ENCODE measurements around the gene NEK11. TPM values are rescaled to one million over a fixed set of nuclear protein-coding genes. Genes with fewer than 3 reads are reported as not detected.
A peak's percentile ranks its signal among the peaks of the same experiment; 100 is the strongest.

The NEK11 gene
- 1 to 10 TPM in 1 of 6 experiments, under 1 TPM in 5; 0.25 to 1.1 (median 0.88) TPM for total RNA-seq
- long read RNA-seq, partial matches to known transcripts: 1 of 1 reads
- long read RNA-seq, other reads (novel, unspliced or antisense): 0 of 1 reads

GRCh38 chr3:131026321-131027151, at the start of gene NEK11, which contains the start of gene ASTE1:
Gene NEK11 (plus strand): TSS chr3:131026877. CDS start chr3:131029709, 2,832 bp downstream.
Gene ASTE1 (minus strand): TSS chr3:131026825. CDS start chr3:131025306, 1,519 bp downstream.
- intact Hi-C loops (cut with DNase I): no loop called here
- H3K27me3 ChIP-seq: no peaks in the 10 kb centered on the region
- H3K4me1 ChIP-seq: peaks cover 0 to 9% (median 0%) of the 10 kb centered on the region in 4 donors
- ATAC-seq (peak; percentile 99 to 100 (median 99)), DNase-seq (peak; percentile 91 to 94 (median 93))
- TF ChIP-seq CTCF (IDR thresholded peaks at IDR 0.05): no peak
- peak; percentile 46 for TF ChIP-seq POLR2A (IDR thresholded peaks at IDR 0.05)
- no peaks in the 10 kb centered on the region for H3K9me3 ChIP-seq
- peaks cover 0 to 6% (median 0%) of the 10 kb centered on the region in 4 donors for H3K36me3 ChIP-seq
- H3K4me3 ChIP-seq: peak within 1 kb of the TSS; percentile 62 to 81 (median 77)
- peak within 1 kb of the TSS; percentile 61 to 77 (median 63) for H3K27ac ChIP-seq
- 0% methylated on average over 9 of the region's 56 CpGs for WGBS (ENCODE audit: insufficient coverage, low coverage, low lambda C conversion rate, missing lambda C conversion rate)

- 77% methylated on average over 2 of the region's 2 CpGs for WGBS (ENCODE audit: insufficient coverage, low coverage, low lambda C conversion rate, missing lambda C conversion rate)
- Histone ChIP-seq H3K9me3 (no peaks in the 10 kb centered on the region), H3K27me3 (no peaks in the 10 kb centered on the region), H3K4me1 (no peaks in the 10 kb centered on the region), H3K4me3 (no peak overlapping the region), H3K36me3 (no peaks in the 10 kb centered on the region), H3K27ac (no peak overlapping the region)
- intact Hi-C loops (cut with DNase I): no loop called here
- no peak for DNase-seq
- peak in 1 of 4 donors; percentile 28 for ATAC-seq
- TF ChIP-seq CTCF (IDR thresholded peaks at IDR 0.05) (no peak), POLR2A (IDR thresholded peaks at IDR 0.05) (no peak)
These were observed 47.6 kb upstream of the NEK11 start for GRCh38 chr3:130979117-130979516.

GRCh38 chr3:130981469-130981868, 45.2 kb upstream of the NEK11 start:
- no peaks in the 10 kb centered on the region for H3K9me3 ChIP-seq
- no peaks in the 10 kb centered on the region for H3K4me1 ChIP-seq
- TF ChIP-seq POLR2A (IDR thresholded peaks at IDR 0.05) (no peak), CTCF (IDR thresholded peaks at IDR 0.05) (no peak)
- H3K4me3 ChIP-seq: no peak overlapping the region
- WGBS (ENCODE audit: insufficient coverage, low coverage, low lambda C conversion rate, missing lambda C conversion rate): 100% methylated on average over 2 of the region's 2 CpGs
- no peak for DNase-seq
- no peaks in the 10 kb centered on the region for H3K36me3 ChIP-seq
- no peak overlapping the region for H3K27ac ChIP-seq
- H3K27me3 ChIP-seq: no peaks in the 10 kb centered on the region
- intact Hi-C loops (cut with DNase I): no loop called here
- no peak for ATAC-seq

- Histone ChIP-seq H3K4me1 (no peaks in the 10 kb centered on the region), H3K27me3 (no peaks in the 10 kb centered on the region), H3K36me3 (peaks cover 0 to 5% (median 0%) of the 10 kb centered on the region in 4 donors), H3K27ac (no peak overlapping the region), H3K4me3 (no peak overlapping the region), H3K9me3 (no peaks in the 10 kb centered on the region)
- no peak for ATAC-seq
- no peak for DNase-seq
- intact Hi-C loops (cut with DNase I): no loop called here
- TF ChIP-seq POLR2A (IDR thresholded peaks at IDR 0.05): no peak
- TF ChIP-seq CTCF (IDR thresholded peaks at IDR 0.05): no peak
- 76% methylated on average over 5 of the region's 5 CpGs for WGBS (ENCODE audit: insufficient coverage, low coverage, low lambda C conversion rate, missing lambda C conversion rate)
These were observed 36.4 kb upstream of the NEK11 start for GRCh38 chr3:130990282-130990681.
